Astrocyte (in vitro differentiated cells and primary cell): ENCODE measurements around the gene RTL1.

Experiments used
- EZH2 ChIP-seq: IDR thresholded peaks from 2 replicates; pipeline ENCODE4 v1.6.1; 2012; ENCODE audit warnings: mild to moderate bottlenecking, low read length, inconsistent platforms; ENCODE audit not compliant: insufficient read depth
- TF ChIP-seq, protein P1 (sequence below): IDR thresholded peaks from 2 replicates; pipeline ENCODE4 v1.5.1; 2011; ENCODE audit warnings: low read depth, mild to moderate bottlenecking, inconsistent platforms, low read length, moderate library complexity; ENCODE audit not compliant: insufficient read depth

GRCh38 chr14:100930270-100930669 is 26.7 kb upstream of the RTL1 start:
- TF ChIP-seq, protein P1, sequence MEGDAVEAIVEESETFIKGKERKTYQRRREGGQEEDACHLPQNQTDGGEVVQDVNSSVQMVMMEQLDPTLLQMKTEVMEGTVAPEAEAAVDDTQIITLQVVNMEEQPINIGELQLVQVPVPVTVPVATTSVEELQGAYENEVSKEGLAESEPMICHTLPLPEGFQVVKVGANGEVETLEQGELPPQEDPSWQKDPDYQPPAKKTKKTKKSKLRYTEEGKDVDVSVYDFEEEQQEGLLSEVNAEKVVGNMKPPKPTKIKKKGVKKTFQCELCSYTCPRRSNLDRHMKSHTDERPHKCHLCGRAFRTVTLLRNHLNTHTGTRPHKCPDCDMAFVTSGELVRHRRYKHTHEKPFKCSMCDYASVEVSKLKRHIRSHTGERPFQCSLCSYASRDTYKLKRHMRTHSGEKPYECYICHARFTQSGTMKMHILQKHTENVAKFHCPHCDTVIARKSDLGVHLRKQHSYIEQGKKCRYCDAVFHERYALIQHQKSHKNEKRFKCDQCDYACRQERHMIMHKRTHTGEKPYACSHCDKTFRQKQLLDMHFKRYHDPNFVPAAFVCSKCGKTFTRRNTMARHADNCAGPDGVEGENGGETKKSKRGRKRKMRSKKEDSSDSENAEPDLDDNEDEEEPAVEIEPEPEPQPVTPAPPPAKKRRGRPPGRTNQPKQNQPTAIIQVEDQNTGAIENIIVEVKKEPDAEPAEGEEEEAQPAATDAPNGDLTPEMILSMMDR: no peak
- TF ChIP-seq EZH2: no peak
